ENCODE data around the gene C10orf95.

Gene C10orf95

GRCh38 chr10:102436312-102436711, 15.0 kb downstream of the C10orf95 start:
- H3K9me3 ChIP-seq (ENCODE audit: control insufficient read depth, low read length): no peaks in the 10 kb centered on the region
- H3K4me1 ChIP-seq (ENCODE audit: control insufficient read depth, insufficient read depth, low read length, poor library complexity, severe bottlenecking): peaks cover 46% of the 10 kb centered on the region
- DNase-seq: no peak
- no peaks in the 10 kb centered on the region for H3K36me3 ChIP-seq (ENCODE audit: control insufficient read depth, insufficient read depth, low read length)
- H3K4me3 ChIP-seq (ENCODE audit: insufficient read depth, low read depth, low read length, poor library complexity, severe bottlenecking): peak overlapping the region; percentile 56
- H3K27ac ChIP-seq (ENCODE audit: insufficient read depth, low read length, poor library complexity, severe bottlenecking): peak overlapping the region; percentile 67
- H3K27me3 ChIP-seq (replicated peaks; ENCODE audit: control insufficient read depth, insufficient read depth, low read length, poor library complexity, severe bottlenecking): no peaks in the 10 kb centered on the region

GRCh38 chr10:102435529-102436233, 15.7 kb downstream of the C10orf95 start:
- Histone ChIP-seq H3K27me3 (replicated peaks; ENCODE audit: control insufficient read depth, insufficient read depth, low read length, poor library complexity, severe bottlenecking) (no peaks in the 10 kb centered on the region), H3K9me3 (ENCODE audit: control insufficient read depth, low read length) (no peaks in the 10 kb centered on the region), H3K36me3 (ENCODE audit: control insufficient read depth, insufficient read depth, low read length) (no peaks in the 10 kb centered on the region), H3K4me3 (ENCODE audit: insufficient read depth, low read depth, low read length, poor library complexity, severe bottlenecking) (peak overlapping the region; percentile 56), H3K4me1 (ENCODE audit: control insufficient read depth, insufficient read depth, low read length, poor library complexity, severe bottlenecking) (peaks cover 46% of the 10 kb centered on the region), H3K27ac (ENCODE audit: insufficient read depth, low read length, poor library complexity, severe bottlenecking) (peak overlapping the region; percentile 67)
- DNase-seq: no peak

- H3K9me3 ChIP-seq (ENCODE audit: control insufficient read depth, low read length): no peaks in the 10 kb centered on the region
- peak overlapping the region; percentile 56 for H3K4me3 ChIP-seq (ENCODE audit: insufficient read depth, low read depth, low read length, poor library complexity, severe bottlenecking)
- no peak for DNase-seq
- peaks cover 46% of the 10 kb centered on the region for H3K4me1 ChIP-seq (ENCODE audit: control insufficient read depth, insufficient read depth, low read length, poor library complexity, severe bottlenecking)
- no peaks in the 10 kb centered on the region for H3K36me3 ChIP-seq (ENCODE audit: control insufficient read depth, insufficient read depth, low read length)
- peak overlapping the region; percentile 67 for H3K27ac ChIP-seq (ENCODE audit: insufficient read depth, low read length, poor library complexity, severe bottlenecking)
- H3K27me3 ChIP-seq (replicated peaks; ENCODE audit: control insufficient read depth, insufficient read depth, low read length, poor library complexity, severe bottlenecking): no peaks in the 10 kb centered on the region
Measured at GRCh38 chr10:102435133-102435497, 16.2 kb downstream of the C10orf95 start.

- DNase-seq: no peak
- Histone ChIP-seq H3K4me1 (ENCODE audit: control insufficient read depth, insufficient read depth, low read length, poor library complexity, severe bottlenecking) (peaks cover 46% of the 10 kb centered on the region), H3K27ac (ENCODE audit: insufficient read depth, low read length, poor library complexity, severe bottlenecking) (peak overlapping the region; percentile 67), H3K4me3 (ENCODE audit: insufficient read depth, low read depth, low read length, poor library complexity, severe bottlenecking) (peak overlapping the region; percentile 56), H3K36me3 (ENCODE audit: control insufficient read depth, insufficient read depth, low read length) (no peaks in the 10 kb centered on the region), H3K9me3 (ENCODE audit: control insufficient read depth, low read length) (no peaks in the 10 kb centered on the region), H3K27me3 (replicated peaks; ENCODE audit: control insufficient read depth, insufficient read depth, low read length, poor library complexity, severe bottlenecking) (no peaks in the 10 kb centered on the region)
Measured at GRCh38 chr10:102434394-102435132, 16.8 kb downstream of the C10orf95 start.

GRCh38 chr10:102433619-102434046, 17.7 kb downstream of the C10orf95 start:
- peaks cover 46% of the 10 kb centered on the region for H3K4me1 ChIP-seq (ENCODE audit: control insufficient read depth, insufficient read depth, low read length, poor library complexity, severe bottlenecking)
- no peaks in the 10 kb centered on the region for H3K27me3 ChIP-seq (replicated peaks; ENCODE audit: control insufficient read depth, insufficient read depth, low read length, poor library complexity, severe bottlenecking)
- no peaks in the 10 kb centered on the region for H3K9me3 ChIP-seq (ENCODE audit: control insufficient read depth, low read length)
- H3K36me3 ChIP-seq (ENCODE audit: control insufficient read depth, insufficient read depth, low read length): no peaks in the 10 kb centered on the region
- H3K4me3 ChIP-seq (ENCODE audit: insufficient read depth, low read depth, low read length, poor library complexity, severe bottlenecking): no peak overlapping the region
- DNase-seq: no peak
- H3K27ac ChIP-seq (ENCODE audit: insufficient read depth, low read length, poor library complexity, severe bottlenecking): peak overlapping the region; percentile 75

- H3K27me3 ChIP-seq (replicated peaks; ENCODE audit: control insufficient read depth, insufficient read depth, low read length, poor library complexity, severe bottlenecking): no peaks in the 10 kb centered on the region
- peaks cover 44% of the 10 kb centered on the region for H3K4me1 ChIP-seq (ENCODE audit: control insufficient read depth, insufficient read depth, low read length, poor library complexity, severe bottlenecking)
- peak within 1 kb of the TSS; percentile 95 for H3K4me3 ChIP-seq (ENCODE audit: insufficient read depth, low read depth, low read length, poor library complexity, severe bottlenecking)
- H3K9me3 ChIP-seq (ENCODE audit: control insufficient read depth, low read length): no peaks in the 10 kb centered on the region
- peak within 1 kb of the TSS; percentile 75 for H3K27ac ChIP-seq (ENCODE audit: insufficient read depth, low read length, poor library complexity, severe bottlenecking)
- H3K36me3 ChIP-seq (ENCODE audit: control insufficient read depth, insufficient read depth, low read length): no peaks in the 10 kb centered on the region
- peak; percentile 88 to 93 (median 93) for DNase-seq
Measured at GRCh38 chr10:102432162-102432950, 19.0 kb downstream of the C10orf95 start, which contains the start of gene CUEDC2. CUEDC2 (minus strand) TSS chr10:102432574; CDS start chr10:102425188, 7,386 bp downstream.

- no peaks in the 10 kb centered on the region for H3K27me3 ChIP-seq (replicated peaks; ENCODE audit: control insufficient read depth, insufficient read depth, low read length, poor library complexity, severe bottlenecking)
- no peak for DNase-seq
- peak overlapping the region; percentile 75 for H3K27ac ChIP-seq (ENCODE audit: insufficient read depth, low read length, poor library complexity, severe bottlenecking)
- H3K4me1 ChIP-seq (ENCODE audit: control insufficient read depth, insufficient read depth, low read length, poor library complexity, severe bottlenecking): peaks cover 39% of the 10 kb centered on the region
- H3K4me3 ChIP-seq (ENCODE audit: insufficient read depth, low read depth, low read length, poor library complexity, severe bottlenecking): peak overlapping the region; percentile 95
- no peaks in the 10 kb centered on the region for H3K9me3 ChIP-seq (ENCODE audit: control insufficient read depth, low read length)
- no peaks in the 10 kb centered on the region for H3K36me3 ChIP-seq (ENCODE audit: control insufficient read depth, insufficient read depth, low read length)
Measured at GRCh38 chr10:102431452-102432124, 19.8 kb downstream of the C10orf95 start.

GRCh38 chr10:102429468-102429867, 21.9 kb downstream of the C10orf95 start:
- Histone ChIP-seq H3K4me3 (ENCODE audit: insufficient read depth, low read depth, low read length, poor library complexity, severe bottlenecking) (no peak overlapping the region), H3K4me1 (ENCODE audit: control insufficient read depth, insufficient read depth, low read length, poor library complexity, severe bottlenecking) (peaks cover 24% of the 10 kb centered on the region), H3K36me3 (ENCODE audit: control insufficient read depth, insufficient read depth, low read length) (peaks cover 4% of the 10 kb centered on the region), H3K27ac (ENCODE audit: insufficient read depth, low read length, poor library complexity, severe bottlenecking) (no peak overlapping the region), H3K9me3 (ENCODE audit: control insufficient read depth, low read length) (no peaks in the 10 kb centered on the region), H3K27me3 (replicated peaks; ENCODE audit: control insufficient read depth, insufficient read depth, low read length, poor library complexity, severe bottlenecking) (no peaks in the 10 kb centered on the region)
- no peak for DNase-seq

GRCh38 chr10:102426803-102427287, 24.5 kb downstream of the C10orf95 start:
- Histone ChIP-seq H3K9me3 (ENCODE audit: control insufficient read depth, low read length) (no peaks in the 10 kb centered on the region), H3K36me3 (ENCODE audit: control insufficient read depth, insufficient read depth, low read length) (peaks cover 5% of the 10 kb centered on the region), H3K27ac (ENCODE audit: insufficient read depth, low read length, poor library complexity, severe bottlenecking) (no peak overlapping the region), H3K27me3 (replicated peaks; ENCODE audit: control insufficient read depth, insufficient read depth, low read length, poor library complexity, severe bottlenecking) (no peaks in the 10 kb centered on the region), H3K4me3 (ENCODE audit: insufficient read depth, low read depth, low read length, poor library complexity, severe bottlenecking) (no peak overlapping the region), H3K4me1 (ENCODE audit: control insufficient read depth, insufficient read depth, low read length, poor library complexity, severe bottlenecking) (peaks cover 22% of the 10 kb centered on the region)
- DNase-seq: no peak
